Ovary (tissue), 10 donors: Measurements from ENCODE around the gene HERPUD2. TPM values are rescaled to one million over a fixed set of nuclear protein-coding genes. Genes with fewer than 3 reads are reported as not detected.

Experiments
- DNase-seq, 5 donors: peaks; one replicate each; pipeline ENCODE4 v3.0.0-alpha.2; 2019 to 2020
- H3K27ac ChIP-seq, 2 donors: fragments of 200-600 bp; one replicate each; pipeline versions ENCODE4 v1.5.1 to v1.8.0; 2019 to 2022
- H3K27me3 ChIP-seq: fragments of 200-600 bp; one replicate; pipeline ENCODE4 v1.8.0; 2022
- H3K36me3 ChIP-seq: fragments of 200-600 bp; sonication (generic); one replicate; pipeline ENCODE4 v1.5.1; 2019
- H3K4me1 ChIP-seq: one replicate; pipeline ENCODE4 v1.8.1; 2013; ENCODE audit warnings: mild to moderate bottlenecking, moderate library complexity; ENCODE audit not compliant: insufficient read depth
- H3K4me3 ChIP-seq: fragments of 200-600 bp; sonication (generic); one replicate; pipeline ENCODE4 v1.5.1; 2017
- H3K9me3 ChIP-seq, 2 donors: fragments of 200-600 bp in 1 of 2; sonication (generic) in 1 of 2; one replicate each; pipeline versions ENCODE4 v1.5.1 to v1.8.1; 2013 to 2019; ENCODE audit warnings: mild to moderate bottlenecking in 1 of 2, moderate library complexity in 1 of 2
- EP300 ChIP-seq: sonication (generic); formaldehyde crosslinking; IDR thresholded peaks from one replicate; pipeline ENCODE4 v1.6.1; 2017; ENCODE audit warnings: antibody characterized with exemption
- POLR2A ChIP-seq: fragments of 450-650 bp; IDR thresholded peaks from one replicate; pipeline ENCODE4 v1.6.1; 2017; ENCODE audit warnings: antibody characterized with exemption, mild to moderate bottlenecking, moderate library complexity
- WGBS, 3 donors: extraction: QIAGEN DNeasy Blood & Tissue Kit in 1 of 3; methylation state at CpG; one replicate each; pipeline versions ENCODE4 v1.1.5 to v1.1.7; 2013 to 2017; 5-methylcytosine and 5-hydroxymethylcytosine counted together
- intact Hi-C, 4 donors: fragments of 100-400 bp; cut with DNase I; formaldehyde crosslinking; loops; one replicate each; pipeline versions ENCODE4 v1.11.0 to v1.15.1; 2022 to 2023
- long read RNA-seq, 3 donors: library from polyadenylated mRNA in 2 of 3; unstranded in 2 of 3; transcript quantifications; one replicate each; pipeline ENCODE4 v2.0.0 and lab custom pipeline, GENCODE V29; 2021 to 2026
- polyA plus RNA-seq, 2 donors: library from polyadenylated mRNA; stranded (reverse); fragments of 200-250 nt in 1 of 2; fragments of 350-450 nt in 1 of 2; fragmentation: Illumina TruSeq in 1 of 2; extraction: RNeasy Lipid Tissue Mini Kit (QIAGEN cat#74804) in 1 of 2; gene quantifications; one replicate each; pipeline ENCODE4 v1.2.3, GENCODE V29; 2013 to 2014
- total RNA-seq, 7 donors: library from RNA; depleted of rRNA in 2 of 7; stranded (reverse); fragments of >200 nt in 2 of 7; fragmentation: NEBNext Ultra II Directional in 3 of 7; extraction: Animal tissue kit (Norgen Biotek cat#: 25700) in 3 of 7; gene quantifications; one replicate each; pipeline versions ENCODE4 v1.1.0 to v1.2.4, GENCODE V29; 2016 to 2023
- TF ChIP-seq, protein P1 (sequence below), 3 donors: fragments of 450-650 bp in 2 of 3; fragments of 200-600 bp in 1 of 3; IDR thresholded peaks; one replicate each; pipeline versions ENCODE4 v1.5.1 to v1.8.0; 2016 to 2022; ENCODE audit warnings: antibody characterized with exemption in 3 of 3, mild to moderate bottlenecking in 1 of 3
- donor health status: DM: no; HTN: no; CAD: no; lungs with moderate emphysema.
- donor health status: DM: no; HTN: no; CAD: no.
- donor health status: Bipolar disorder and iron deficiency.
- donor health status: DM: yes; HTN: yes; CAD: no.
- donor health status: DM: no; HTN: no; CAD: no.
- donor health status: DM: yes; HTN: yes; CAD: no.

The HERPUD2 gene, protein sequence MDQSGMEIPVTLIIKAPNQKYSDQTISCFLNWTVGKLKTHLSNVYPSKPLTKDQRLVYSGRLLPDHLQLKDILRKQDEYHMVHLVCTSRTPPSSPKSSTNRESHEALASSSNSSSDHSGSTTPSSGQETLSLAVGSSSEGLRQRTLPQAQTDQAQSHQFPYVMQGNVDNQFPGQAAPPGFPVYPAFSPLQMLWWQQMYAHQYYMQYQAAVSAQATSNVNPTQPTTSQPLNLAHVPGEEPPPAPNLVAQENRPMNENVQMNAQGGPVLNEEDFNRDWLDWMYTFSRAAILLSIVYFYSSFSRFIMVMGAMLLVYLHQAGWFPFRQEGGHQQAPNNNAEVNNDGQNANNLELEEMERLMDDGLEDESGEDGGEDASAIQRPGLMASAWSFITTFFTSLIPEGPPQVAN
- total RNA-seq = 10 to 100 TPM; 31.9 to 39.9 (median 38.7) TPM
- polyA plus RNA-seq = 10 to 100 TPM; 32.7 to 39.6 TPM
- long read RNA-seq, donor 1, transcript HERPUD2-202 (8 exons, 3,057 nt) = major isoform, 19 of 36 reads
- long read RNA-seq, donor 1, partial matches to known transcripts = 1 of 36 reads
- long read RNA-seq, donor 1, other reads (novel, unspliced or antisense) = 13 of 36 reads
- long read RNA-seq, donor 2, partial matches to known transcripts = 0 of 2 reads
- long read RNA-seq, donor 2, other reads (novel, unspliced or antisense) = 0 of 2 reads
- long read RNA-seq, donor 3, transcript HERPUD2-202 (8 exons, 3,057 nt) = major isoform, 35 of 61 reads
- long read RNA-seq, donor 3, transcript HERPUD2-201 (9 exons, 2,474 nt) = minor isoform, 14 of 61 reads
- long read RNA-seq, donor 3, partial matches to known transcripts = 3 of 61 reads
- long read RNA-seq, donor 3, other reads (novel, unspliced or antisense) = 9 of 61 reads

DNA sequence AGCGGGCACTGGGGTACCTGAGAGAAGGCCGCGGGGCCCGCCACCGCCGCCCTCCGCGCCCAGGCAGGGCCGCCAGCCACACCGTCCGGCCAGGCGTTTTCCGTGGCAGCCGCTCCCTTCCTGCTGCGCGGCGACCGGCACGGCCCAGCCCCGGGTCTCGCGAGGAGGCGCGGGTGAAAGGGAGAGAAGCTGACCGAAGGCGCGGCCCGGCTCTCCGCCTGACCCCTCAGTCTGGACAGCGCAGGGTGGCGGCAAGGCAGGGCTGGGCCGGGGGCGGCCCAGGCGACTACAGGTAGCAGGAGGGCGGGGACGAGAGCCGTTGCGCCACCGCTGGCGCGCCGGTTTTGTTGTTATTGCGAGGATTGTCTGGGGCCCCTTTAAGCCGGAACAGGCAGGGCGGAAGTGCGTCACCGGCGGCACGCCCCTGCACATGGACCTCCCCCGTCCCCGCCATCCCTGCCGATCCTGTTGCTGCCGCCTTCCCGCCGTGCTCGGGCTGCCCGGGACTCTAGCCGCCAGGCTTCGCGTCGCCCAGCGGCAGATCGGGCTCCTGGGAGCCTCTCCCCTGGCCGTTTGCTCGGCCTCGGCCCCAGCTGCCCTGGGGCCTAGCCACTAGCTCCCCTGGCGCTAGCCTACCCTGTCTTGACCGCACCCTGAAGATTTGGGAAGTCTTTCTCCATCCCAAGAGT, at the start of gene HERPUD2:
Gene HERPUD2, minus strand, starts transcription at position 352 of the 689 bp plus-strand sequence. CDS start 805 bp downstream, outside the sequence.
- H3K36me3 ChIP-seq = no peaks in the 10 kb centered on the region
- peak within 1 kb of the TSS; percentile 98 for H3K4me3 ChIP-seq
- peak; percentile 81 for TF ChIP-seq POLR2A
- TF ChIP-seq, protein P1, sequence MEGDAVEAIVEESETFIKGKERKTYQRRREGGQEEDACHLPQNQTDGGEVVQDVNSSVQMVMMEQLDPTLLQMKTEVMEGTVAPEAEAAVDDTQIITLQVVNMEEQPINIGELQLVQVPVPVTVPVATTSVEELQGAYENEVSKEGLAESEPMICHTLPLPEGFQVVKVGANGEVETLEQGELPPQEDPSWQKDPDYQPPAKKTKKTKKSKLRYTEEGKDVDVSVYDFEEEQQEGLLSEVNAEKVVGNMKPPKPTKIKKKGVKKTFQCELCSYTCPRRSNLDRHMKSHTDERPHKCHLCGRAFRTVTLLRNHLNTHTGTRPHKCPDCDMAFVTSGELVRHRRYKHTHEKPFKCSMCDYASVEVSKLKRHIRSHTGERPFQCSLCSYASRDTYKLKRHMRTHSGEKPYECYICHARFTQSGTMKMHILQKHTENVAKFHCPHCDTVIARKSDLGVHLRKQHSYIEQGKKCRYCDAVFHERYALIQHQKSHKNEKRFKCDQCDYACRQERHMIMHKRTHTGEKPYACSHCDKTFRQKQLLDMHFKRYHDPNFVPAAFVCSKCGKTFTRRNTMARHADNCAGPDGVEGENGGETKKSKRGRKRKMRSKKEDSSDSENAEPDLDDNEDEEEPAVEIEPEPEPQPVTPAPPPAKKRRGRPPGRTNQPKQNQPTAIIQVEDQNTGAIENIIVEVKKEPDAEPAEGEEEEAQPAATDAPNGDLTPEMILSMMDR (IDR thresholded peaks at IDR 0.05) = peak in 1 of 3 donors; percentile 24
- TF ChIP-seq EP300 = peak; percentile 38
- H3K9me3 ChIP-seq = no peaks in the 10 kb centered on the region
- no peaks in the 10 kb centered on the region for H3K27me3 ChIP-seq
- H3K4me1 ChIP-seq = peaks cover 14% of the 10 kb centered on the region
- WGBS, 3 donors = 0% methylated on average over 40 to 68 of the region's 68 CpGs
- intact Hi-C loops = no loop called here
- DNase-seq = peak; percentile 89 to 95 (median 93)
- H3K27ac ChIP-seq = peak within 1 kb of the TSS; percentile 88 to 92

DNA sequence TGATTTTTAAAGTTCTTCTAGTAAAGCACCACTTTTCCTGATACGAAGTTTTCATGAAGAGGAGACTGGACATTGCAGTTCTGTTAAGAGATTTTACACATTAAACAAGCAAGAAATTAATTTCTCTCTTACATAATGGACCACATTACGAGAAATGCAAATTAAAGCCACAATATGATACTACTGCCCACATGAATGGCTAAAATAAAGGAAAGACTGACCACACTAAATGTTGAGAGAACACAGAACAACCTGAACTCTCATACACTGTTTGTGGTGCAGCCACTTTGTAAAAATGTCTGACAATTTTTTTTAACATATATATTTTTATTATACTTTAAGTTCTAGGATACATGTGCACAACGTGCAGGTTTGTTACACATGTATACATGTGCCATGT, 44.0 kb upstream of the HERPUD2 start:
- no peaks in the 10 kb centered on the region for H3K27me3 ChIP-seq
- 96 to 98% (median 97%) methylated on average over 3 of the region's 3 CpGs for WGBS, 3 donors
- no peaks in the 10 kb centered on the region for H3K36me3 ChIP-seq
- intact Hi-C loops = no loop called here
- no peak for TF ChIP-seq POLR2A
- TF ChIP-seq, protein P1 (IDR thresholded peaks at IDR 0.05) = no peak
- no peak for TF ChIP-seq EP300
- H3K27ac ChIP-seq = no peak overlapping the region
- H3K4me1 ChIP-seq = no peaks in the 10 kb centered on the region
- H3K4me3 ChIP-seq = no peak overlapping the region
- no peak for DNase-seq
- no peaks in the 10 kb centered on the region for H3K9me3 ChIP-seq

DNA sequence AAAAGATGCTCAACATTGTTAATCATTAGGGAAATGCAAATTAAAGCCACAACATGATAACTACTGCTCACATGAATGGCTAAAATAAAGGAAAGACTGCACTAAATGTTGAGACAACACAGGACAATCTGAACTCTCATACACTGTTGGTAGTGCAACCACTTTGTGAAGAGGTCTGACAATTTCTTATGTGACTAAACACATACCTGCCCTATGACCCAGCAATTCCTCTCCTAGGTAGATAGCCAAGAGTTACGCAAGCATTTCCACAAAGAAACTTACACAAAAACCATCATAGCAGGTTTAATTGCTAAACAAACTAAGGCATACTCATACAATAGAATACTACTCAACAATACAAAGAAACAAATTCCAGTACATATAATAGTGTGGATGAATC, 41.8 kb upstream of the HERPUD2 start:
- intact Hi-C loops = no loop called here
- DNase-seq = no peak
- Histone ChIP-seq H3K27me3 (no peaks in the 10 kb centered on the region), H3K27ac (no peak overlapping the region), H3K4me1 (no peaks in the 10 kb centered on the region), H3K4me3 (no peak overlapping the region), H3K36me3 (no peaks in the 10 kb centered on the region), H3K9me3 (no peaks in the 10 kb centered on the region)
- no peak for TF ChIP-seq EP300
- TF ChIP-seq, protein P1 (IDR thresholded peaks at IDR 0.05) = no peak
- TF ChIP-seq POLR2A = no peak
- 100% methylated on average over 1 of the region's 1 CpG for WGBS, 3 donors

DNA sequence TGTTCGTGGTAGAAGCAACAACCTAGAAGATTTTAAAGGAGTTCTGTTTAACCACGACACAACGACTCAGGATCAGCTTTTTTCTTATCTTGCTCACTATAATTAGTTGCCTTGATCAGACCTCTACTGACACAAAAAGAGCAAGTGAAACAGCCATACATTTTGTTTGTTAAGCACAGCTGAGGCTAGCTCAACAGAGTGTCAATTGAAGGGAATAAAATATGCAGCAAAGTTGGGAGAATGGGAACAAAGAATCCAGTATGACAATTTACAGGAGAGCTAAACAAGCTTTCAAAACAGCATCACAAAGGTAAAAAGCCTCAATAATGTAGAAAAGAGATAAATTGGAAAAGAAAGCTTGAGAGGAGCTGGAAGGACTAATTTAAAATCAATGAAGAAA, 40.5 kb upstream of the HERPUD2 start:
- WGBS, 3 donors = 74 to 82% (median 75%) methylated on average over 3 of the region's 3 CpGs
- Histone ChIP-seq H3K9me3 (no peaks in the 10 kb centered on the region), H3K4me1 (no peaks in the 10 kb centered on the region), H3K4me3 (no peak overlapping the region), H3K27me3 (no peaks in the 10 kb centered on the region), H3K36me3 (no peaks in the 10 kb centered on the region), H3K27ac (no peak overlapping the region)
- TF ChIP-seq, protein P1 (IDR thresholded peaks at IDR 0.05) = no peak
- TF ChIP-seq POLR2A (no peak), EP300 (no peak)
- DNase-seq = no peak
- intact Hi-C loops = no loop called here
